Activated CD4-positive, alpha-beta T cell treated with anti-CD3 and anti-CD28 coated beads for 24 hours (primary cell): ENCODE data around the gene ANKS6.

Source experiments
- DNase-seq, 2 donors: peaks; one replicate each; pipeline ENCODE4 v3.0.0-alpha.2; 2020; ENCODE audit warnings: low read depth in 2 of 2

The ANKS6 gene

GRCh38 chr9:98738741-98739140, 57.6 kb downstream of the ANKS6 start:
- DNase-seq, result no peak

GRCh38 chr9:98736226-98736625, 60.1 kb downstream of the ANKS6 start:
- no peak for DNase-seq

GRCh38 chr9:98732801-98733200, 63.6 kb downstream of the ANKS6 start:
- no peak for DNase-seq

- no peak for DNase-seq
Measured at GRCh38 chr9:98732091-98732490, 64.3 kb downstream of the ANKS6 start.

GRCh38 chr9:98730871-98731270, 65.5 kb downstream of the ANKS6 start:
- DNase-seq, result no peak

GRCh38 chr9:98728500-98728899, 67.9 kb downstream of the ANKS6 start:
- no peak for DNase-seq

- DNase-seq, result no peak
Measured at GRCh38 chr9:98727428-98727827, 68.9 kb downstream of the ANKS6 start.

GRCh38 chr9:98726735-98727134, 69.6 kb downstream of the ANKS6 start:
- DNase-seq, result no peak

GRCh38 chr9:98724810-98725530, 71.4 kb downstream of the ANKS6 start:
- no peak for DNase-seq

- DNase-seq, result no peak
Measured at GRCh38 chr9:98721643-98722042, 74.7 kb downstream of the ANKS6 start.

- no peak for DNase-seq
Measured at GRCh38 chr9:98720402-98720801, 76.0 kb downstream of the ANKS6 start.

- no peak for DNase-seq
Measured at GRCh38 chr9:98719055-98719454, 77.3 kb downstream of the ANKS6 start.

GRCh38 chr9:98714833-98715232, 81.5 kb downstream of the ANKS6 start:
- DNase-seq, result no peak

GRCh38 chr9:98712987-98713386, 83.4 kb downstream of the ANKS6 start:
- DNase-seq, result no peak

GRCh38 chr9:98709968-98710965, 86.1 kb downstream of the ANKS6 start:
- DNase-seq, result no peak

- no peak for DNase-seq
Measured at GRCh38 chr9:98708933-98709911, 87.1 kb downstream of the ANKS6 start, which contains the start of gene GABBR2. Gene GABBR2, minus strand, starts transcription at chr9:98708935. Its CDS starts 198 bp downstream, at chr9:98708737.

- DNase-seq, result no peak
Measured at GRCh38 chr9:98708103-98708932, 88.0 kb downstream of the ANKS6 start.

- DNase-seq, result peak in 1 of 2 donors; percentile 17
Measured at GRCh38 chr9:98707166-98708102, 88.9 kb downstream of the ANKS6 start.

- no peak for DNase-seq
Measured at GRCh38 chr9:98706651-98707165, 89.6 kb downstream of the ANKS6 start.
